ENCODE measurements around the gene NCCRP1. TPM values are rescaled to one million over a fixed set of nuclear protein-coding genes. Genes with fewer than 3 reads are reported as not detected.

Gene NCCRP1
- total and polyA plus RNA-seq, 4 donors = not detected

- H3K4me3 ChIP-seq (ENCODE audit: low read depth in 1 of 3, low read length in 3 of 3) = no peak overlapping the region
- TF ChIP-seq EGR1 (IDR thresholded peaks at IDR 0.05; ENCODE audit: low read depth in 2 of 2) = no peak
- peak in 1 of 2 donors; percentile 19 for TF ChIP-seq RXRA (IDR thresholded peaks at IDR 0.05)
- no peak for TF ChIP-seq ATF3 (IDR thresholded peaks at IDR 0.05)
- TF ChIP-seq HNF4A (conservative IDR thresholded peaks at IDR 0.05) = peak in 1 of 2 donors; percentile 29
- TF ChIP-seq CTCF (IDR thresholded peaks at IDR 0.05; ENCODE audit: low read depth, low read length, missing input control) = no peak
- no peak for TF ChIP-seq FOXA1 (IDR thresholded peaks at IDR 0.05)
- no peak for TF ChIP-seq FOXA2 (IDR thresholded peaks at IDR 0.05)
- TF ChIP-seq REST (IDR thresholded peaks at IDR 0.05) = no peak
- no peak for DNase-seq (ENCODE audit: low spot score)
- no peaks in the 10 kb centered on the region for H3K9me3 ChIP-seq (ENCODE audit: control insufficient read depth in 4 of 4, low read length in 3 of 4)
- no peak overlapping the region for H3K9ac ChIP-seq (ENCODE audit: low read depth in 1 of 2, low read length in 2 of 2)
- peaks cover 0 to 7% (median 2%) of the 10 kb centered on the region in 4 donors for H3K4me1 ChIP-seq (ENCODE audit: control insufficient read depth in 4 of 4, insufficient read depth in 4 of 4, low read length in 3 of 4)
- H3K27me3 ChIP-seq (ENCODE audit: control insufficient read depth in 4 of 4, insufficient read depth in 4 of 4, low read length in 3 of 4) = peaks cover 0 to 17% (median 4%) of the 10 kb centered on the region in 4 donors
- 25% methylated on average over 8 of the region's 8 CpGs for WGBS
- no peaks in the 10 kb centered on the region for H3K36me3 ChIP-seq (ENCODE audit: control insufficient read depth in 4 of 4, insufficient read depth in 3 of 4, low read depth in 1 of 4, low read length in 3 of 4)
- H3K27ac ChIP-seq (ENCODE audit: low read depth in 1 of 2, low read length in 2 of 2) = peak overlapping the region in 1 of 2 donors; percentile 12
Observed at GRCh38 chr19:39193803-39194202, 3.0 kb upstream of the NCCRP1 start.

- no peaks in the 10 kb centered on the region for H3K9me3 ChIP-seq (ENCODE audit: control insufficient read depth in 4 of 4, low read length in 3 of 4)
- H3K4me1 ChIP-seq (ENCODE audit: control insufficient read depth in 4 of 4, insufficient read depth in 4 of 4, low read length in 3 of 4) = peaks cover 0 to 10% (median 2%) of the 10 kb centered on the region in 4 donors
- DNase-seq (ENCODE audit: low spot score) = no peak
- H3K27ac ChIP-seq (ENCODE audit: low read depth in 1 of 2, low read length in 2 of 2) = no peak overlapping the region
- 50% methylated on average over 9 of the region's 9 CpGs for WGBS
- H3K36me3 ChIP-seq (ENCODE audit: control insufficient read depth in 4 of 4, insufficient read depth in 3 of 4, low read depth in 1 of 4, low read length in 3 of 4) = no peaks in the 10 kb centered on the region
- H3K4me3 ChIP-seq (ENCODE audit: low read depth in 1 of 3, low read length in 3 of 3) = no peak overlapping the region
- H3K27me3 ChIP-seq (ENCODE audit: control insufficient read depth in 4 of 4, insufficient read depth in 4 of 4, low read length in 3 of 4) = peaks cover 0 to 17% (median 4%) of the 10 kb centered on the region in 4 donors
- TF ChIP-seq ATF3 (IDR thresholded peaks at IDR 0.05) = no peak
- TF ChIP-seq CTCF (IDR thresholded peaks at IDR 0.05; ENCODE audit: low read depth, low read length, missing input control) = no peak
- no peak overlapping the region for H3K9ac ChIP-seq (ENCODE audit: low read depth in 1 of 2, low read length in 2 of 2)
Observed at GRCh38 chr19:39194832-39195542, 1.8 kb upstream of the NCCRP1 start.

Data from liver (tissue), 9 donors.